NCI-H2107 treated with DMSO at 0.1 percent for 48 hours (cell line): ENCODE results near the gene TMEM238.
"Not testable (repeated sequence)": the region's sequence is repeated elsewhere in the genome, so short reads cannot be mapped to it uniquely, and the experiment has no call there.

ENCODE experiments used
- DNase-seq: peaks from one replicate; lab custom pipeline; 2025; ENCODE audit not compliant: unreplicated experiment; lab: John Stamatoyannopoulos, UW

TMEM238 gene

DNA sequence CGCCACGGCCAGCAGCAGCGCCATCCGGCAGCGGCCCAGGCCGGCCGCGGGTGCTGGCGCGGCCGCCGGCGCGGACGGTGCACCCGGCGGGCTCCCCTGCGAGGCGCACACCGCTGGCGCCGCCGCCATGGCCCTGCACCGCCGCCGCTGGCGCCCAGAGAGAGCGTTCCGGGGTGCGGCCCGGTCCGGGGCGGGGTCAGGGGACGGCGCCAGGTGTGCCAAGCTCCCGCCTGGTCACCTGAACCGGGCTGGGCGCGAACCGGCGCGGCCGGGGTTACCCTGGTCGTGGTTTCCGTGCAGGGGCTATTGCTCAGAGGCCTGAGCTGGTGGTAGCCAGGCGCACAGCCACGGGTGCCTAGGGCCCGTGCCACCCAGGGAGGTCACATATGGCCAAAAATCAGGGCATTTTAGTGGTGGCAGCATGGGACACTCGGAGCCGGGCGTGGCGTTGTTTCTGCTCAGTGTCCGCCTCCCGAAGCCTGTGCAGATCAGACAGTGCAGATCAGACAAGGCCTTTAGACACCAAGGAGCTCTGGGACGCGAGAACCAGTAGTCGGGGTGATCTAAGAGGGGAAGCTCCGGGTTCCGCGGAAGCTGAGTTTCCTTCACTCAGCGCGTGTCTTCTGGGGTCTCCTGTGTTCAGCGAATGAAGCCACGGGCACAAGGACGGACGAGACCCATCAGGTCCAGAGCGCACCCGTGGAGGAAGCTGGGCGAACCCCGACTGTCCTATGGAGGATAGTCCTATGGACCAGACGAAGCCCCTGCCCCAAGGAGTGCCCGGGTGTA, at the start of gene TMEM238:
TSS of gene TMEM238 (minus strand) at position 162 of the 789 bp plus-strand sequence. CDS start at position 129, 33 bp downstream.
- DNase-seq: no peak

- DNase-seq: no peak
Observed at GRCh38 chr19:55433292-55433691, 49.2 kb upstream of the TMEM238 start.

- no peak for DNase-seq
Observed at GRCh38 chr19:55432241-55432959, 48.3 kb upstream of the TMEM238 start.

GRCh38 chr19:55431183-55431582, 47.1 kb upstream of the TMEM238 start:
- DNase-seq: no peak

GRCh38 chr19:55426042-55426441, 42.0 kb upstream of the TMEM238 start:
- no peak for DNase-seq

DNA sequence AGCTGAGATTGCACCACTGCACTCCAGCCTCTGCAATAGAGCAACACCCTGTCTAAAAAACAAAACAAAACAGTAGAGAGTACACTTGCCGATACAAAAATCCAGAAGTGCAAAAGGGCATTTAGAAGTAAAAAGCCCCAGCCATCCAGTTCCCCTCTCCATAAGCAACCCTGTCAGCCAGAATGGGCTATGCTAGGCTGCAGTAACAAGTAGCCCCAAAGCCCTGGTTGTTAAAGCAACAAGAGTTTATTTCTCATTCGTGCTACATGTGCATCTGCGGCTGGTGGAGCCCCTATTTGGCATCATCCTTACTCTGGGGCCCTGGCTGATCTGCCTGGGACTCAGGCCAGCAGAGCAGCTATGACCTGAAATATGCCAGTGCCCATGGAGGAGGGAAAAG, 40.4 kb upstream of the TMEM238 start:
- DNase-seq: no peak

- no peak for DNase-seq
Observed at GRCh38 chr19:55423225-55424005, 39.3 kb upstream of the TMEM238 start.

DNA sequence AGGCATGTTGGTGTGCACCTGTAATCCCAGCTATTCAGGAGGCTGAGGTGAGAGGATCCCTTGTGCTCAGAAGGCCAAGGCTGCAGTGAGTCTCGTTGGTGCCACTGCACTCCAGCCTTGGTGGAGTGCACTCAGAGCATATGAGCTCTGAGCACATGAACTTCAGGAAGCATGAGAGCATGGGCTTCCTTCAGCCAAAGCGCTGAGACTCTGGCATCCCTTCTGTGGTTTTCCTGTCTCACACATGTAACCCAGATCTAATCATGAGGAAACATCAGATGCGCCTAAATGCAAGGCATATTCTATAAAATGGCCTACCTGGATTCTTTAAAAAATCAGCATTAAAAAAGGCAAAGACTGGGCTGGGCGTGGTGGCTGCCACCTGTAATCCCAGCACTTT, 37.2 kb upstream of the TMEM238 start:
- not testable (repeated sequence) for DNase-seq

DNA sequence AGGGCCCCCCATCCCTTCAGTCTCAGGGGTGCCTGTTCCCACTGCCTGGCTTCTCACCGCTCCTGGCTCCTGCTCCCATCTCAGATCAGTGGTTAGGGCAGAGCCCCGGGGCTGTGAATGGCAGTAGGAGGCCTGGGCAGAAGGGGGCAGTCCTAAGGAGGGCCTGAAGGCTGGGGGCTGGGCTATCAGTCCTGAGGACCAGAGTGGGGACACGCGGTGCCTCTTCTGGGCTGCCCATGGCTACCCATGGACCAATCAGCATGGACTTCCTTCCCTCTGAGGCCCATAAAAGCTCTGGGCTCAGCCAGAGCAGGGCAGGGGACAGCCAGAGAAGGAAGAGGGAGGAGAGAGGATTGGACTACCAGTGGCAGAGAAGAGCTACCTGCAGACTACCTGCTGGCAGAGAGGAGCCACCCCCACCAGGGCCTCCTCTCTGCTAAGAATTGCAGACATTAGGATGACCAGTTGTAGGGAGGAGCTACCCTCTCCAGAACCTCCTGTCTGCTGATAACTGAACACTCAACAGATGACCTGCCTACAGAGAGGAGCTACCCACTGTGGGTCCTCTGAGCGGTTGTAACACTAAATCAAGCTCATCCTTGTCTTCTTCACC, 35.6 kb upstream of the TMEM238 start:
- no peak for DNase-seq

GRCh38 chr19:55419103-55419502, 35.0 kb upstream of the TMEM238 start:
- no peak for DNase-seq

GRCh38 chr19:55418185-55418584, 34.1 kb upstream of the TMEM238 start:
- peak; percentile 18 for DNase-seq

DNA sequence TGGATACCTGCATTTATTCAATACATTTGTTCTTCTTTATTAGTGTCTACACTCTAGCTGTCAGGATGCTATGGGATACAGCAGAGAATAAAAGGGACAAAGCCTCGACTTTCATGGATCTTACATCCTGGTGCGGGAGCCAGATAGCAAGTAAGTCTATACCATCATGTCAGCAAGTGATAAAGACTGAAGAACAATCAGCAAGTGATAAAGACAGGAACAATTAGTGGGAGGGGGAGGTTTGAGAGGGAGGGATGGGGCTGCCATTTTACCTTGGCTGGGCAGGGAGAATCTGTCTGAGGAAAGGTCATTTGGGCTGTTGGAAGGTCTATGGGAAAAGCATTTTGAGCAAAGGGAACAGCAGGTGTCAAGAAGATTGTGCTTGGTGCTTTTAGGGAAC, 26.1 kb upstream of the TMEM238 start:
- DNase-seq: no peak

DNA sequence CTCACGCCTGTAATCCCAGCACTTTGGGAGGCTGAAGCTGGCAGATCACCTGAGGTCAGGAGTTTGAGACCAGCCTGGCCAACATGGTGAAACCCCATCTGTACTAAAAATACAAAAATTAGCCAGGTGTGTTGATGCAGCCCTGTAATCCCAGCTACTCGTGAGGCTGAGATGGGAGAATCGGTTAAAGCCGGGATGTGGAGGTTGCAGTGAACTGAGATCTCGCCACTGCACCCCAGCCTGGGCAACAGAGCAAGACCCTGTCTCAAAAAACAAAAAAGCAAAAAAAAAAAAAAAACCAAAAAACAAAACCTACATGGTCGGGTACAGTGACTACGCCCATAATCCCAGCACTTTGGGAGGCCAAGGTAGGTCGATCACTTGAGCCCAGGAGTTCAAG, 25.1 kb upstream of the TMEM238 start:
- DNase-seq: not testable (repeated sequence)

- DNase-seq: no peak
Observed at GRCh38 chr19:55408533-55408872, 24.4 kb upstream of the TMEM238 start.

DNA sequence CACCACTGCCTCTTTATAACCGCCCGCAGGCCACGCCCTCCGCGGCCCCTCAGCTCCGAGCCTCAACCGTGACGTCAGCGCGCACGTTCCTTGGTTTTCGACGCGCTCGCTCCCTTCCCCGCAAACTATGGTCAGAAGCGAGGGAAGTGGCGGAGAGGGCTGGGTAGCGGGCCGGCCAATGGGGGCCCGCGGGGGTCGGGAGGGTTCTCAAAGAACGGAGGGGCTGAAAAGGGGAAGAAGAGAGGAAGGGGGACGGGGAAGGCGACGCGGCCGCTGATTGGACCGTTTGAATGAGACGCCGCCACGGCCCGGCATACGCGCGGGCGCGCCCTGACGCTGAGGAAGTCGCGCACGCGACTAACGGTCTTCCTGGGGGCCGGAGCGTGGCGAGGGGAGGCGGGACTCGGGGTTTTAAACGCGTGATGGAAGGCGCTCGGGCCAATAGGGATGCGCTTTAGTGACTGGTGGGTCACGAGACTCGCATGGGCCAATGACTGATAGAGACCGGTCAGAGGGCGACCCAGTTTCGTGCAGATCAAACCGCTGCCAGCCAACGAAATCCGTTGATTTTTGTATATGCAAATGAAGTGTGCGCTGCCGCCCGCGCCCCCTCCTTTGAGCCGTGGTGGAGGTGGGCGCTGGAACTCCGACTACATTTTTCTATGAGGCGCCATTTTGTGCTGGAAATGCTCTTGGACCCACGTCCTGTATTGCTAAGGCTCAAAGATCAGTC, 23.9 kb upstream of the TMEM238 start:
- peak; percentile 94 for DNase-seq

DNA sequence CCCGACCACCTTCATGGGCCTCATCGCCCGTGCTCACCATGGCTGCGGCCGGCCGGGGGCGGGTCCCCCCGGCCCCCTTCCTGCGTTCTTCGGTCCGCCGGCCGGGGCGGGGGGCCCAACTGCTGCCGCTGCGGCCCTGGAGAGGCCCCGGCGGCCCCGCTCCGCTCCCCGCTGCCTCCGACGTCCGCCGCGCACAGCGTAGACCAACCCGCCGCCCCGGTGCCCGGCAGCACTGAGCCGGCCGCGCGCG, 23.4 kb upstream of the TMEM238 start, which contains the start of gene UBE2S:
TSS of gene UBE2S (minus strand) at position 239 of the 250 bp plus-strand sequence. CDS start at position 40, 199 bp downstream.
- DNase-seq: not testable (repeated sequence)

DNA sequence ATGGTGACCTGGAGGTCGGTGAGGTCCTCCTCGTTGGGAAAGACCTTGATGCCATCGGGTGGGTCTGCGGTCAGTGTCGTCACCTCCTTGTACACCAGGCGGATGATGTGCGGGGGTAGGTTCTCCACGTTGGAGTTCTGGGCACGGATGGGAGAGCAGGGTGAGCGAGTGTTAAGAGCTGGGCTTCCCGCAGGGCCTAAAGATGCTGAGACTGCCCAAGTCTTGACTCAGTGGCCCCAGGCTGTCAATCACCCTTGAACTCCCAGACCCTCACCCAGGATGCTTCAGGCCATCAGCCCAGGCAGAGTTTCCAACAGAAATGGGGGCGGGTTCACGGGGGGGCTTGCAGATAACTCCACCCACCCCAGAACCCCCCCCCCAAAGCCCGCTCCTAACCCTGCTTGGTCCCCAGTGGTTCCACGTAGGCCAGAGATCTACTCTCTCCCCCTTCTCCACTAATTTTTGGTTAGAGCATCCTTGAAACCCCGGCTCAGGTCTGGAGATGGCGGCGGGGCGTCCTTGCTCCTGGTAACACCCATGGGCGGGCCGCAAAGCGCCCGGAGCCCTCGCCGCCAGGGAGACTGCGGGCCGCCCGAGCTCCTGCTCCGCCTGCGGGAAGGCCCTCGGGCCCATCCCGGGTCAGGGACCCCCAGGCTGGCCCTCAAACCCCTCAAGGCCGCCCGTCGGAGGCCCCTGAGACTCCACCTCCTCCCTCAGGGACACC, 22.9 kb upstream of the TMEM238 start:
- no peak for DNase-seq

- DNase-seq: no peak
Observed at GRCh38 chr19:55406091-55406825, 22.2 kb upstream of the TMEM238 start.

- no peak for DNase-seq
Observed at GRCh38 chr19:55405638-55406037, 21.5 kb upstream of the TMEM238 start.
